Adrenal gland (tissue), 5 donors: Measurements from ENCODE around the gene ZFP1.

Source experiments
- POLR2A ChIP-seq, 2 donors: fragments of 450-650 bp; IDR thresholded peaks; one replicate each; pipeline ENCODE4 v1.6.1; 2017; ENCODE audit warnings: antibody characterized with exemption in 2 of 2, mild to moderate bottlenecking in 2 of 2, moderate library complexity in 1 of 2
- TF ChIP-seq, protein P1 (sequence below), 6 experiments: fragments of 450-650 bp in 4 of 6; fragments of 200-600 bp in 2 of 6; sonication (generic) in 1 of 6; IDR thresholded peaks; 1 replicate in 5 of 6; 2 replicates in 1 of 6; pipeline versions ENCODE4 v1.5.1 to v1.8.0; 2016 to 2021; ENCODE audit warnings: antibody characterized with exemption in 6 of 6, mild to moderate bottlenecking in 2 of 6, moderate library complexity in 1 of 6
- donor health status: DM: no; HTN: no; CAD: no.

DNA sequence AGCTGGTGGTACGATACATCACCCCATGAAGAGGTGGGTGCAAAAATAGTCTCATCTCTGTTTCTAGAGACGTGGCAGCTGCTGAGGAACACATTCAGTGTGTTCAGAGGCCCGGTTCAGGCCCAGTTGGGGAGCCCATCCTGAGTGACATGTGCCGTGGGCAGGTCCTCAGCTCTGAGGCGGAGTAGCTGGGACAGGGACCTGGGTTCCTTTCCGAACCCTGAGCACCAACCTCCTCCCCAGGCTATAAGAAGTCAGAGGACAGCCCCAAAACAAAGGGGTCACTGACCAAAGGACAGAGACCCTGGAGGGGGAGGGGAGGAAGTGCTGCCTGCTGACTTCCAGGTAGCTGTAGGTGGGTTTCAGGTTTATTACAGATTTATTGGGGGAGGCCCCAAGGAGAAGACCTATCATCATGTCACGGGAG, 36.8 kb upstream of the ZFP1 start:
- TF ChIP-seq, protein P1, sequence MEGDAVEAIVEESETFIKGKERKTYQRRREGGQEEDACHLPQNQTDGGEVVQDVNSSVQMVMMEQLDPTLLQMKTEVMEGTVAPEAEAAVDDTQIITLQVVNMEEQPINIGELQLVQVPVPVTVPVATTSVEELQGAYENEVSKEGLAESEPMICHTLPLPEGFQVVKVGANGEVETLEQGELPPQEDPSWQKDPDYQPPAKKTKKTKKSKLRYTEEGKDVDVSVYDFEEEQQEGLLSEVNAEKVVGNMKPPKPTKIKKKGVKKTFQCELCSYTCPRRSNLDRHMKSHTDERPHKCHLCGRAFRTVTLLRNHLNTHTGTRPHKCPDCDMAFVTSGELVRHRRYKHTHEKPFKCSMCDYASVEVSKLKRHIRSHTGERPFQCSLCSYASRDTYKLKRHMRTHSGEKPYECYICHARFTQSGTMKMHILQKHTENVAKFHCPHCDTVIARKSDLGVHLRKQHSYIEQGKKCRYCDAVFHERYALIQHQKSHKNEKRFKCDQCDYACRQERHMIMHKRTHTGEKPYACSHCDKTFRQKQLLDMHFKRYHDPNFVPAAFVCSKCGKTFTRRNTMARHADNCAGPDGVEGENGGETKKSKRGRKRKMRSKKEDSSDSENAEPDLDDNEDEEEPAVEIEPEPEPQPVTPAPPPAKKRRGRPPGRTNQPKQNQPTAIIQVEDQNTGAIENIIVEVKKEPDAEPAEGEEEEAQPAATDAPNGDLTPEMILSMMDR (IDR thresholded peaks at IDR 0.05) = peak in 1 of 6 experiments; percentile 9
- TF ChIP-seq POLR2A (IDR thresholded peaks at IDR 0.05) = no peak
